B cell (primary cell): ENCODE measurements around the gene GTF2IRD1. TPM values are rescaled to one million over a fixed set of nuclear protein-coding genes. Genes with fewer than 3 reads are reported as not detected.
"Not testable (repeated sequence)": the region's sequence is repeated elsewhere in the genome, so short reads cannot be mapped to it uniquely, and the experiment has no call there.

ENCODE experiments used
- ATAC-seq: fragments of 200-7000 bp; cut with Tn5 transposase; one replicate; pipeline ENCODE4 v1.10.0; 2021; ENCODE audit warnings: low read depth, mild to moderate bottlenecking, moderate number of reproducible peaks, moderate library complexity
- CTCF ChIA-PET: fragments of 350-600 bp; sonication (Branson Sonifier 250); formaldehyde crosslinking; loops from one replicate; lab custom pipeline; 2021; ENCODE audit warnings: antibody characterized with exemption, inconsistent platforms; lab: Charles Lee
- POLR2A ChIA-PET: fragments of 350-600 bp; sonication (Branson Sonifier 250); formaldehyde crosslinking; loops from one replicate; lab custom pipeline; 2021; ENCODE audit warnings: antibody characterized with exemption; lab: Charles Lee
- DNase-seq: peaks from one replicate; pipeline ENCODE4 v3.0.0; 2013
- H2AFZ ChIP-seq: 2 replicates; pipeline ENCODE4 v1.6.1; 2012; ENCODE audit warnings: mild to moderate bottlenecking, low read depth, low read length; ENCODE audit not compliant: insufficient read depth, poor library complexity, severe bottlenecking
- H3K27ac ChIP-seq, 2 donors: 1 replicate in 1 of 2; 2 replicates in 1 of 2; pipeline ENCODE4 v1.5.1; 2012 to 2013; ENCODE audit warnings: low read length in 2 of 2, mild to moderate bottlenecking in 2 of 2, moderate library complexity in 1 of 2
- H3K27me3 ChIP-seq, 4 experiments: fragments of 200-600 bp in 1 of 4; sonication (generic) in 1 of 4; replicated peaks in 1 of 4; 1 replicate in 2 of 4; 2 replicates in 2 of 4; pipeline versions ENCODE4 v1.6.1 to v1.7.0; 2013 to 2016; ENCODE audit warnings: low read length in 3 of 4, mild to moderate bottlenecking in 2 of 4, mixed read lengths in 1 of 4, moderate library complexity in 1 of 4; ENCODE audit not compliant: insufficient read depth in 4 of 4, control insufficient read depth in 3 of 4; ENCODE audit errors: control extremely low read depth in 1 of 4
- H3K36me3 ChIP-seq, 2 experiments: replicated peaks in 1 of 2; 1 replicate in 1 of 2; 2 replicates in 1 of 2; pipeline versions ENCODE4 v1.6.1 to v1.7.1; 2013; ENCODE audit warnings: low read length in 1 of 2; ENCODE audit not compliant: insufficient read depth in 2 of 2, control insufficient read depth in 1 of 2; ENCODE audit errors: control extremely low read depth in 1 of 2, extremely low read depth in 1 of 2
- H3K4me1 ChIP-seq, 2 donors: fragments of 200-600 bp in 1 of 2; sonication (generic) in 1 of 2; 1 replicate in 1 of 2; 2 replicates in 1 of 2; pipeline versions ENCODE4 v1.5.1 to v1.6.1; 2013 to 2017; ENCODE audit warnings: low read length in 2 of 2; ENCODE audit not compliant: control insufficient read depth in 2 of 2, insufficient read depth in 2 of 2
- H3K4me2 ChIP-seq: replicated peaks from 2 replicates; pipeline ENCODE3; 2012; ENCODE audit warnings: mild to moderate bottlenecking, low read depth, low read length; ENCODE audit not compliant: poor library complexity, severe bottlenecking
- H3K4me3 ChIP-seq, 5 experiments: fragments of 200-600 bp in 1 of 5; sonication (generic) in 1 of 5; 1 replicate in 3 of 5; 2 replicates in 2 of 5; pipeline versions ENCODE4 v1.5.1 to v1.7.0; 2011 to 2016; ENCODE audit warnings: low read length in 4 of 5, mild to moderate bottlenecking in 4 of 5, low read depth in 2 of 5, control low read depth in 1 of 5, moderate library complexity in 1 of 5; ENCODE audit not compliant: insufficient read depth in 1 of 5; ENCODE audit errors: control extremely low read depth in 1 of 5, extremely low read depth in 1 of 5
- H3K79me2 ChIP-seq: fragments of 200-600 bp; sonication (generic); one replicate; pipeline ENCODE4 v1.6.0; 2016; ENCODE audit warnings: low read length; ENCODE audit not compliant: control insufficient read depth, insufficient read depth
- H3K9ac ChIP-seq: fragments of 200-600 bp; sonication (generic); 2 replicates; pipeline ENCODE4 v1.6.1; 2017; ENCODE audit warnings: mild to moderate bottlenecking, low read length, moderate library complexity
- H3K9me3 ChIP-seq, 3 donors: one replicate each; pipeline versions ENCODE4 v1.6.1 to v1.7.1; 2013; ENCODE audit warnings: low read length in 2 of 3; ENCODE audit not compliant: control insufficient read depth in 2 of 3, insufficient read depth in 1 of 3; ENCODE audit errors: control extremely low read depth in 1 of 3
- H4K20me1 ChIP-seq: 2 replicates; pipeline ENCODE4 v1.6.0; 2012; ENCODE audit warnings: mild to moderate bottlenecking, low read length; ENCODE audit not compliant: insufficient read depth, control insufficient read depth, poor library complexity, severe bottlenecking
- H3K27ac Mint-ChIP-seq: one replicate; pipeline ENCODE4 v1.8.0; 2021; ENCODE audit warnings: mixed read lengths
- H3K27me3 Mint-ChIP-seq: one replicate; pipeline ENCODE4 v1.8.0; 2021; ENCODE audit warnings: mixed read lengths
- H3K4me1 Mint-ChIP-seq: one replicate; pipeline ENCODE4 v1.8.0; 2021; ENCODE audit warnings: mixed read lengths
- H3K4me3 Mint-ChIP-seq: one replicate; pipeline ENCODE4 v1.8.0; 2021; ENCODE audit warnings: mixed read lengths
- H3K9me3 Mint-ChIP-seq: one replicate; pipeline ENCODE4 v1.8.0; 2022; ENCODE audit warnings: mixed read lengths; ENCODE audit not compliant: insufficient read depth
- EZH2 ChIP-seq: IDR thresholded peaks from 2 replicates; pipeline ENCODE4 v1.6.1; 2012; ENCODE audit warnings: borderline replicate concordance, low read depth, mild to moderate bottlenecking, moderate library complexity, low read length; ENCODE audit not compliant: insufficient read depth, poor library complexity, severe bottlenecking
- WGBS: methylation state at CpG from one replicate; pipeline ENCODE4 v1.1.5; 2013; ENCODE audit warnings: missing lambda C conversion rate; ENCODE audit not compliant: insufficient coverage; 5-methylcytosine and 5-hydroxymethylcytosine counted together
- intact Hi-C: fragments of 100-400 bp; cut with micrococcal nuclease; formaldehyde crosslinking; loops from one replicate; pipeline ENCODE4 v1.10.0; 2022
- polyA plus RNA-seq: library from polyadenylated mRNA; depleted of rRNA; stranded (reverse); fragments of >200 nt; gene quantifications from 2 replicates; pipeline ENCODE4 v1.2.3, GENCODE V29; 2012
- total RNA-seq, 2 donors: library from RNA; stranded (reverse); fragments of 120-200 nt in 1 of 2; gene quantifications; 1 replicate in 1 of 2; 2 replicates in 1 of 2; pipeline versions ENCODE4 v1.2.3 to v1.2.4, GENCODE V29; 2013 to 2022
- TF ChIP-seq, protein P1 (sequence below): fragments of 200-600 bp; IDR thresholded peaks from one replicate; pipeline ENCODE4 v1.8.0; 2022; ENCODE audit warnings: antibody characterized with exemption, mild to moderate bottlenecking

The GTF2IRD1 gene
- total and polyA plus RNA-seq, 2 donors (not counting 1 experiment from before 2014, with no cell fraction given) = 0.45 to 2.2 TPM

GRCh38 chr7:74495112-74496086 lies 41.7 kb downstream of the GTF2IRD1 start:
- 88% methylated on average over 19 of the region's 19 CpGs for WGBS
- Histone ChIP-seq H3K27me3 (no peaks in the 10 kb centered on the region), H3K4me2 (no peak overlapping the region), H3K27ac (no peak overlapping the region), H4K20me1 (no peaks in the 10 kb centered on the region), H3K4me3 (no peak overlapping the region), H3K36me3 (no peaks in the 10 kb centered on the region), H2AFZ (no peak overlapping the region), H3K4me1 (no peaks in the 10 kb centered on the region), H3K9ac (no peak overlapping the region), H3K79me2 (no peaks in the 10 kb centered on the region), H3K9me3 (peaks cover 0 to 24% (median 5%) of the 10 kb centered on the region in 3 donors)
- TF ChIP-seq EZH2 = no peak
- TF ChIP-seq, protein P1, sequence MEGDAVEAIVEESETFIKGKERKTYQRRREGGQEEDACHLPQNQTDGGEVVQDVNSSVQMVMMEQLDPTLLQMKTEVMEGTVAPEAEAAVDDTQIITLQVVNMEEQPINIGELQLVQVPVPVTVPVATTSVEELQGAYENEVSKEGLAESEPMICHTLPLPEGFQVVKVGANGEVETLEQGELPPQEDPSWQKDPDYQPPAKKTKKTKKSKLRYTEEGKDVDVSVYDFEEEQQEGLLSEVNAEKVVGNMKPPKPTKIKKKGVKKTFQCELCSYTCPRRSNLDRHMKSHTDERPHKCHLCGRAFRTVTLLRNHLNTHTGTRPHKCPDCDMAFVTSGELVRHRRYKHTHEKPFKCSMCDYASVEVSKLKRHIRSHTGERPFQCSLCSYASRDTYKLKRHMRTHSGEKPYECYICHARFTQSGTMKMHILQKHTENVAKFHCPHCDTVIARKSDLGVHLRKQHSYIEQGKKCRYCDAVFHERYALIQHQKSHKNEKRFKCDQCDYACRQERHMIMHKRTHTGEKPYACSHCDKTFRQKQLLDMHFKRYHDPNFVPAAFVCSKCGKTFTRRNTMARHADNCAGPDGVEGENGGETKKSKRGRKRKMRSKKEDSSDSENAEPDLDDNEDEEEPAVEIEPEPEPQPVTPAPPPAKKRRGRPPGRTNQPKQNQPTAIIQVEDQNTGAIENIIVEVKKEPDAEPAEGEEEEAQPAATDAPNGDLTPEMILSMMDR = no peak
- H3K27ac Mint-ChIP-seq = peak overlapping the region; percentile 15
- ChIA-PET CTCF (no interaction called here), POLR2A (no interaction called here)
- no peaks in the 10 kb centered on the region for H3K27me3 Mint-ChIP-seq
- no peak for ATAC-seq
- peaks cover 6% of the 10 kb centered on the region for H3K9me3 Mint-ChIP-seq
- H3K4me3 Mint-ChIP-seq = no peak overlapping the region
- intact Hi-C loops = no loop called here
- DNase-seq = no peak
- no peaks in the 10 kb centered on the region for H3K4me1 Mint-ChIP-seq

DNA sequence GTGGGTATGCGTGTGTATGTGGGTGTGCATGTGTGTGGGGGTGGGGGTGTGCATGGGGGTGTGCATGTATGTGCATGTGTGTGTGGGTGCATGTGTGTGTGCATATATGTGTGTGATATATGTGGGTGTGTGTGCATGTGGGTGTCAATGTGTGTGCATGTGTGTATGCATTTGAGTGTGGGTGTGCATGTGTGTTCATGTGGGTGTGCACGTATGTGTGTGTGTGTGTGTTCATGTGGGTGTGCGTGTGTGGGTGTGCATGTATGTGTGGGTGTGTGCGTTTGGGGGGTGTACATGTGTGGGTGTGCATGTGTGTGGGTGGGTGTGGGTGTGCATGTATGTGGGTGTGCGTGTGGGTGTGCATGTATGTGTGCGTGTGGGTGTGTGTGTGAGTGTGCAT lies 42.6 kb downstream of the GTF2IRD1 start:
- Histone ChIP-seq H3K36me3 (no peaks in the 10 kb centered on the region), H3K4me3 (no peak overlapping the region), H3K79me2 (no peaks in the 10 kb centered on the region), H3K9me3 (peaks cover 0 to 24% (median 5%) of the 10 kb centered on the region in 3 donors), H3K4me1 (no peaks in the 10 kb centered on the region), H2AFZ (no peak overlapping the region), H3K27ac (no peak overlapping the region), H3K9ac (no peak overlapping the region), H4K20me1 (no peaks in the 10 kb centered on the region), H3K4me2 (no peak overlapping the region), H3K27me3 (no peaks in the 10 kb centered on the region)
- Mint-ChIP-seq H3K9me3 (peaks cover 6% of the 10 kb centered on the region), H3K27me3 (no peaks in the 10 kb centered on the region), H3K4me1 (no peaks in the 10 kb centered on the region), H3K27ac (no peak overlapping the region), H3K4me3 (no peak overlapping the region)
- 96% methylated on average over 4 of the region's 6 CpGs for WGBS
- ChIA-PET CTCF (no interaction called here), POLR2A (no interaction called here)
- ATAC-seq (no peak), DNase-seq (no peak)
- intact Hi-C loops = no loop called here
- TF ChIP-seq, protein P1 = no peak

DNA sequence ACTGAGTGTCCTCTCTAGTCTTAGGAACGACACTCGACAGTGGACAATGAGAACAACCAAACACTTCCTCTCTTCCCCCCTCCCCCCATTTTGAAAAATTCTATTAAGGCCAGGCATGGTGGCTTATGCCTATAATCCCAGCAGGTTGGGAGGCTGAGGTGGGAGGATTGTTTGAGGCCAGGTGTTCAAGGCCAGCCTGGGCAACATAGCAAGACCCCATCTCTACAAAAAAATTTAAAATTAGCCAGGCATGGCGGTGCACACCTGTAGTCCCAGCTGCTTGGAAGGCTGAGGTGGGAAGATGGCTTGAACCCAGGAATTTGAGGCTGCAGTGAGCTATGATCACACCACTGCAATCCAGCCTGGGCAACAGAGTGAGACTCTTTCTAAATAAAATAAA lies 43.1 kb downstream of the GTF2IRD1 start:
- not testable (repeated sequence) for ATAC-seq, H3K27me3 Mint-ChIP-seq

More for the DNA sequence above, 43.1 kb downstream of the GTF2IRD1 start:
- H3K79me2 ChIP-seq, H4K20me1 ChIP-seq, H2AFZ ChIP-seq, H3K36me3 ChIP-seq, H3K9me3 Mint-ChIP-seq, intact Hi-C loops, H3K27ac ChIP-seq, H3K9ac ChIP-seq, H3K4me1 Mint-ChIP-seq, CTCF ChIA-PET, H3K4me2 ChIP-seq, H3K27ac Mint-ChIP-seq, POLR2A ChIA-PET, DNase-seq, H3K4me3 Mint-ChIP-seq, H3K4me1 ChIP-seq, H3K4me3 ChIP-seq, H3K27me3 ChIP-seq: not testable (repeated sequence)
- H3K9me3 ChIP-seq = peaks cover 0 to 24% (median 5%) of the 10 kb centered on the region in 3 donors
- no CpG with 5 or more reads among the region's 3 CpGs for WGBS
